Forelimb muscle (tissue), 1 donor: Measurements from ENCODE around the gene A1BG. TPM values are rescaled to one million over a fixed set of nuclear protein-coding genes. Genes with fewer than 3 reads are reported as not detected.
"Not testable (repeated sequence)": the region's sequence is repeated elsewhere in the genome, so short reads cannot be mapped to it uniquely, and the experiment has no call there.

Source experiments
- DNase-seq: peaks from one replicate; pipeline ENCODE4 v3.0.0-alpha.2; 2013; ENCODE audit warnings: low read depth
- polyA plus RNA-seq: library from polyadenylated mRNA; unstranded; fragments of 120-200 nt; gene quantifications from one replicate; pipeline ENCODE4 v1.2.1, GENCODE V29; 2013; ENCODE audit not compliant: insufficient read length

A1BG gene
- polyA plus RNA-seq, 1 donor = 3.6 TPM

GRCh38 chr19:58361900-58362271, 8.6 kb upstream of the A1BG start:
- DNase-seq = no peak

GRCh38 chr19:58357481-58358145, 4.3 kb upstream of the A1BG start:
- DNase-seq = no peak

GRCh38 chr19:58356766-58357480, 3.6 kb upstream of the A1BG start:
- no peak for DNase-seq

GRCh38 chr19:58355908-58356765, 2.8 kb upstream of the A1BG start:
- DNase-seq = no peak

GRCh38 chr19:58355215-58355796, 2.0 kb upstream of the A1BG start:
- DNase-seq = no peak

- DNase-seq = no peak
These were observed 1.3 kb upstream of the A1BG start for GRCh38 chr19:58354478-58355030.

GRCh38 chr19:58353717-58354477, 605 bp upstream of the A1BG start:
- no peak for DNase-seq

- DNase-seq = no peak
These were observed 1.1 kb downstream of the A1BG start for GRCh38 chr19:58351990-58352755.

GRCh38 chr19:58351558-58351878, 1.8 kb downstream of the A1BG start:
- DNase-seq = no peak

- no peak for DNase-seq
These were observed 2.3 kb downstream of the A1BG start for GRCh38 chr19:58350871-58351557.

- DNase-seq = no peak
These were observed 3.1 kb downstream of the A1BG start for GRCh38 chr19:58350001-58350861.

- no peak for DNase-seq
These were observed 3.7 kb downstream of the A1BG start for GRCh38 chr19:58349590-58349989.

- DNase-seq = not testable (repeated sequence)
These were observed 5.2 kb downstream of the A1BG start for GRCh38 chr19:58348080-58348479.

- no peak for DNase-seq
These were observed 6.0 kb downstream of the A1BG start for GRCh38 chr19:58346961-58347929.

- DNase-seq = no peak
These were observed 7.7 kb downstream of the A1BG start for GRCh38 chr19:58345558-58345957.

- DNase-seq = no peak
These were observed 14.3 kb downstream of the A1BG start for GRCh38 chr19:58338825-58339558.

- DNase-seq = no peak
These were observed 15.0 kb downstream of the A1BG start for GRCh38 chr19:58338336-58338735.
